Fibroblast of gingiva (primary cell): ENCODE data around the gene DTX4.

Experiments
- DNase-seq: peaks from one replicate; pipeline ENCODE4 v3.0.0-alpha.2; 2011; ENCODE audit warnings: low read depth

DTX4 gene

DNA sequence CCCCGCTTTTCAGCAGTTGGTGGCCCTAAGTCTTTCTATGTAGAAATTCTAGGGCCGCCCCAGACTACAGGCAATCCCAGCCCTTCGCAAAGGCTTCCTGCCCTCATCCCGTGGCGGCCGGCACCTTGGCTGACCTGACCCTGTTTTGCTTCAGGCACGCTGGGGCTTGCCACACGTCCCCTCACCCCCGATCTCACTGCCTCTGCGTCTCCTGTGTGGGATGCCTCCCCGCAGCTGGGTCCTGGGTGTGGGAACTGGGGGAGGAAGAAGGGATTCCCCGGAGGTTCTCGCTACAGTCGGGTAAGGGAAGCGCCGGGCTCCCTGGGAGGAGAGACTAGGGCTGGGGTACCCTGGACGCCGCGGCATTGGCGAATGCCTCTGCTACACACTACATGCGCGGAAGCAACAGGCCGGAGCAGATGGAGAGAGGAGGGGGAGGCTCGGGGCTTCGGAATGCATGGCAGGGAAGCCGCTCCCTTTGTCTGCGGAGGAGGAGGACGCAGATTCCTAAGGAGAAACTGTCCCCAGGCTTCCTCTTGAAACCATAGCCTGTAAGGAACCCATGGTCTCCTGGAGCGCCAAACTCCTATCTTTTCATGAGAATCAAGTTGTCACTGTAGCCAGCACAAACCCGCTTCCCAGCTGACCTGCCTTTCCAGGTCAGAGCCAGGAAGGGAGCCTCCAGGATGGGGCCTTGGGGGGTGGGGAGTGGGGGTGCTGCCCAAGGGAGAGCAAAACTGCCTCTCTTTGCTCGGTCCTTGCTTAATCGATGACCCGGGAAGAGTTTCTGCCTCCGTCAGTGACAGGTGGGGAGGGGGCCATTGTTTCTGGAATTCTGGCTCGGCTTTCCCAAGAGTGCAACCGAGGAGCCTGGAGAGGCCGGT lies 1.4 kb downstream of the DTX4 start:
- no peak for DNase-seq

DNA sequence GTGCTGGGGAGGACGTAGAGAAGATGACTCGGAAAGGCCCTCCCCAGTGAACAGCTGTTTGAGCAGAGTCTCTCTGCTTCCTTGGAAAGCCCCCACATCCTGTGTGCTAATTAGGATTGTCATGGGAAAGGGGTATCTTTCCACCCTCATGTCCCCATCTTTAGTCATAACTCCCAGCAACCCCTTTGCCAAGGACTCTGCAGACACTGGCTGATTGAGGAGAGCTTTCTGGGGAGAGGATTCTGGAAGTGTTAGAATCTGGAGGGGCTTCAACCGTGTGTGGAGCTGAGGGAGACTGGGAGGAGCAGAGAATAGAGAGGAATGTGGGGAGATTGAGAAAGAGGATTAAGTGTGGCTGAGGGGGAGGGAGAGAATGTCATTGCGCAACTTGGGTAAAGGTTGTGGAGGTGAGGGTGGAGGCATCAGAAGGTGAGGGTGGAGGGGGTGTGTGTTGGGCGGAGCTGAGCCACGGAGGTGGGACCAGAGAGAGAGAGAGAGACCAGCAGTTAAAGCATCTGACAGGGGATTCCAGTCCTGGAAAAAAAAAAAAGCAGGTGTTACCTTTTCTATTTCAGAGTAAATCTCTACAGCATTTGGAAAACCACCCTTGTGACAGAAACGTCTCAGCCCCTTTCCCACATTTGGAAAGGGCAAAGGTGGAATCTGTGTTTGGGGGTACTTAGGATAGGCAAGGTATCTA lies 2.2 kb downstream of the DTX4 start:
- no peak for DNase-seq

DNA sequence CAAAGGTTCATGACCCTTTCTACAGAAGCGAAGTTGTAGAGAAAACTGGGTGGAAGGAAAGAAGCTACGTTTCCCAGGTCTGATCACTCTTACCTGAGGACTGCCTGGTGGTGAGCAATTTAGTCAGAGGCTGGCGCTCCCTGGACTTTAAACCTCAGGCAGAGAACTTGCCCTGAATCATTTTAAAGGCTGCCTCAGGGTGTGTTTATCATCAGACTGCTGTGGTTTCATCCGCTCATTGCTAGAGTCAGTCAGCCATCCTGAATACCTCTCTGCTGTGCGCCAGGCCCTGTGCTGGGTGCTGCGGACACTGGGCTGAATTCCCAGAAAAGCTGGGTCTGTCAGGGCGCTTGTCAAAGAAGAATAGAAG lies 2.7 kb downstream of the DTX4 start:
- no peak for DNase-seq

DNA sequence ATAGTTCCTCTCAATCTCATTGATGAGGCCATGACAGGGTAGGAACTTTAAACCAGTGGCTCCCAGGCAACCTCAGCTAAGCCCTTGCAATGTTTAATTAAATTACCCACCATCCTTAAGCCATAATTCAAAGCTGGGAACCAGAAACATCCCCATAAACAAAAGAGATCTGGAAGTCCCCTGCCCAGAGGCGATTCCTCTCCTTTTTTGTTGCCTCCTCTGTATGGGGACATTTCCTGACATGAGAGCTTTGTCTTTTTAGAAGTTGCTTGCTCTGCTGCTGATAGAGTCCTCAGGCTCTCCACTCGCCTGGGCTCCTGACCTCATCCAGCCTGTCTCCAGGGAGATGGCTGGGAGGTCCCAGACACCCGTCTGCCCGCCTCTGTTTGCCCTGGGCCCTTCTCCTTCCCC lies 3.2 kb downstream of the DTX4 start:
- no peak for DNase-seq

DNA sequence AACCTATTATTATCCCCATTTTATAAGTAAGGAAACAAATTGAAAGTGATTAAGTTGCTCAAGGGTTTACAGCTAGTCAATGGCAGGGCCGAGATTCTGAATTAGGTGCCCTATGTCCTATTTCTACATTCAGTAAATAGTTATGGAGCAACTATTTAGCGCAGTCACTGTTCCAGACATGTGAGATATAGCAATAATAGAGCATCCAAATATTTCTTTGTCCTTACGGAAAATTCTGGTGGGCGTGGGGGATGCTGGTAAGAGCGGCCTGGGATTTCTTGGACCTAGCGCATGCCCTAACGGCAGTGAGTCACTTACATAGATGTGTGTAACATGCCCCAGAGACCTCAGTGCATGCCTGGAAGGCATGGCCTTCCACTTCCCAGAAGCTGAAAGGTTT lies 4.4 kb downstream of the DTX4 start:
- no peak for DNase-seq

DNA sequence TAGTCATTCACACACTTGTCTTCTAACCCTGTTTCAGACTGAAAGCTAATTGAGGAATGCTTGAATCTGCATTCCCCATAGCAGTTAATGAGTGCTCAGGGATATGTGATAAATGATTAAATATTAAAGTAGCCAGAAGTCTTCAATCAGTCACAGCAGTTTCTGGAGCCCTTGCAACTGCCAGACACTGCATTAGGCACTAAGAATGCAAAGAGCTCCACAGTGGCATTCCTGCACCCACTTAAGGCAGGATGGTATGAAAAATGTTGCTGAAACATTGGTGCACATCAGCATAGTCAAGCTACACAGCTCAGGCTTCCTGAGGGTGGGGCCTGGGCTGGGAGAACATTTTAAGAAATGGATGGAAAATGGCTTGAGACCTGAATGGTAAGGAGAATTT lies 6.5 kb downstream of the DTX4 start:
- DNase-seq, result no peak

DNA sequence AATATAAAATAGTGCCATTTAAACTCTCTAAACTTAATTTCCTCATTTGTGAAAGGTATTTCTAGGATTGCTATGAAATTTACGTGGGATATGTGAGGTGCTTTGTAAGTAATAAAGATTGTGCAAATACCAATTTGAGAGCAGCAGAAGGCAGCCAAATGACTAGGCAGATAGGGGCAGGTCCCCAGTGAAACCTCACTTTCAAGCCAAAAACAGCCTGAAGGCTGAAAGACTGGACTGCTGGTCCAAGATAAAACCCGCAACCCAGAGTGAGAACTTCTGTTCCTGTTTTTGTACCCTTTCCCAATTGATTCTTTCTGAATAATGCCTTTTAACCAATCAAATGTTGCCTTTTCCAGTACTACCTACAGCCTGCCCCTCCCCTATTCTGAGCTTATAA lies 7.2 kb downstream of the DTX4 start:
- DNase-seq, result no peak

DNA sequence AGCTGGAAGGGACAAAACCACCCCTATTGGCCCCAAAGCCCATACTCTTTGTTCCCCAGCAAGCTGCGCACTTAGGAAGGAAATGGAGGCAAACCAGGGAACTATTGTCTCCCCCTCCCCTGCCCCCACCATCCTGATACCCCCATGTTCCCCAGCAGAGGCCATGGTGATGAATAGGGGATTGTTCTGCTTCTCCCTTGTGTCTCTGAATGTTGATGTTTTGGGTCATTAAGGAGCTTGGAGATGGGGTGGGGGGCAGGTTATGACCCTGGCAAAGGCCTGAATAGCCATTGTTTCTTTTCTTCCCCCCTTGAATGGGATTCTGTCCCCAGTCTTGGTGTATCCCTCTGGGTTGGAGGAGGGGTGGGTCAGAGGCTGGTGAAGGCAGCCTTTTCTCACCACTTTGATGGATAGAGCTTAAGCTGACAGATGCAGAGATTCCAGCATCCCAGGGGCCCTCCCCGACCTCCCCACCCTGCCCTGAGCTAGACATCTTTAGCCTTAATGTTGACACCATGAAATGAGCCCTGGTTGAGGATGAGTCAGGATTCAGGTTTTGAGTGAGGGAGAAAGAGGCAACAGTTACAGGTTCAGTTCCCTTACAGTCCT lies 8.3 kb downstream of the DTX4 start:
- DNase-seq, result no peak

DNA sequence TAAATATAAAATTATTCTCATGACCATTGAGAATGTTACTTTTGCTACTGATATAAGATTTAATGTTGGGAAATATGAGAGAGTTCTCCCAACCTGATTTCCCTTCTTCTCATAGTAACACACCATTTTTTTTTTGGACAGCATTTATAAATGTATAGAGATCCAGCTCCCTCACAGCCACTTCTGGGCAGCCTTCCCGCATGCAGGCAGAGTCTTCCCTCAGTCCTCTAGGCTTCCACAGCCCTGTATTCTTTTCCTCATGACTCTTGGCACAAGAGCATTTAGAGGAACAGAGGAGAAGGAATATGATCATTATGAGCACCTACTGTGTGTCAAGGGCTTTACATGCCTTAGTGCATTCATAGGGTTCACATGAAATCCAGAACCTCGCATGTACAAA lies 9.0 kb downstream of the DTX4 start:
- no peak for DNase-seq

DNA sequence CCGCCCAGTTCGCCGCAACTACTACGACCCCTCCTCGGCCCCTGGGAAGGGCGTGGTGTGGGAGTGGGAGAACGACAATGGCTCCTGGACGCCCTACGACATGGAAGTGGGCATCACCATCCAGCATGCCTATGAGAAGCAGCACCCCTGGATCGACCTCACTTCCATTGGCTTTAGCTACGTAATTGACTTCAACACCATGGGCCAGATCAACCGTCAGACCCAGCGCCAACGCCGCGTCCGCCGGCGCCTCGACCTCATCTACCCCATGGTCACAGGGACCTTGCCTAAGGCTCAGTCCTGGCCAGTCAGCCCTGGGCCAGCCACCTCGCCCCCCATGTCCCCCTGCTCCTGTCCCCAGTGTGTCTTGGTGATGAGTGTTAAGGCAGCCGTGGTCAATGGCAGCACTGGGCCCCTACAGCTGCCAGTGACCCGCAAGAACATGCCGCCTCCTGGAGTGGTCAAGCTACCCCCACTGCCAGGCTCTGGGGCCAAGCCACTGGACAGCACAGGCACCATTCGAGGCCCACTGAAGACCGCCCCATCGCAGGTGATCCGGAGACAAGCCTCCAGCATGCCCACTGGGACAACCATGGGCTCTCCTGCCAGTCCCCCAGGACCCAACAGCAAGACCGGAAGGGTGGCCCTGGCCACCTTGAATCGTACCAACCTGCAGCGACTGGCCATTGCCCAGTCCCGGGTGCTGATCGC lies 10.0 kb downstream of the DTX4 start:
- DNase-seq, result no peak

DNA sequence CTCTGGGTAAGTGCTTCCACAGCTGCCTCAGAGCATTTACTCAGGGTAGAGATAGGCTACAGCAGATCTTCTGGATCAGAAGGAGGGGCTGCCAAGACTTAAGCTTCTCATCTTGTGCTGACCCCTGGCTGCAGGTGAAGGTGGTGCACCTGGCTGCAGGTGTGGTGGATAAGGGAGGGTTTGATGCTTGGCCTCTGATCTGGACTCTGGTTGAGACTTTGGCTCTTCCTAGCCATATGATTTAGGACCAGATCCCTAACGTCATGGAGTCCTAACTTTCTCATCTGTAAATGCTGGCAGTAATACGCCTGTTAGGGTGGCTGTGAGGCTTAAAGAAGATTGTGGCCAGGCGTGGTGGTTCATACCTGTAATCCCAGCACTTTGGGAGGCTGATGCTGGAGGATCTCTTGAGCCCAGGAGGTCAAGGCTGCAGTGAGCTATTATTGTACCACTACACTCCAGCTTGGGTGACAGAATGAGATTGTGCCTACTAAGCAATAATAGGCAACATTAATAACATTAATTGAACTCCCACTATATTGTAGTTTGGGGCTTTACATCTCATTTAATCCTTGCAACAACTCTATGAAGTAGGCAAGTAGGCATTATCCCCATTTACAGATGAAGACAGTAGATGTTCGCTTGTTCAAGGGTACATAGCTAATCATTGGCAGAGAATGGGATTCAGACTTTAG lies 10.7 kb downstream of the DTX4 start:
- DNase-seq, result no peak

DNA sequence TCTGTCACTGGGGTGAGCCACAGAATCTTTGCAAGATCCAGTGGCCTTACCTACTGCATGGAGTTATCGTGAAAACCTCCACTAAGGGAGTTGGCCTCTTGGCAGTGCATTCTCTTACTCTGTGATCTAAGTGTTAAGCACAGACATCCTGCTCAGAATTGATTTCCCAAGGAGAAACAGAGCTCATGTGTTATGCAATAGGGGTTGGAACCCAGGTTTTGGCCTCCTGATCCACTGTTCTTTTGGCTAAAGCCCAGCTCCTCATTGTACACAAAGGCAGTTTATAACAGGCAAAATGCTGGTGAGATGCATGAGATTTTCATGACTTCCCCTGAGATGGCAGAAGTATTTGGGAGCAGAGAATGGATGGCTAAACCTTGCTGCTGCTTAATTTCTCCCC lies 11.8 kb downstream of the DTX4 start:
- DNase-seq, result peak; percentile 33

DNA sequence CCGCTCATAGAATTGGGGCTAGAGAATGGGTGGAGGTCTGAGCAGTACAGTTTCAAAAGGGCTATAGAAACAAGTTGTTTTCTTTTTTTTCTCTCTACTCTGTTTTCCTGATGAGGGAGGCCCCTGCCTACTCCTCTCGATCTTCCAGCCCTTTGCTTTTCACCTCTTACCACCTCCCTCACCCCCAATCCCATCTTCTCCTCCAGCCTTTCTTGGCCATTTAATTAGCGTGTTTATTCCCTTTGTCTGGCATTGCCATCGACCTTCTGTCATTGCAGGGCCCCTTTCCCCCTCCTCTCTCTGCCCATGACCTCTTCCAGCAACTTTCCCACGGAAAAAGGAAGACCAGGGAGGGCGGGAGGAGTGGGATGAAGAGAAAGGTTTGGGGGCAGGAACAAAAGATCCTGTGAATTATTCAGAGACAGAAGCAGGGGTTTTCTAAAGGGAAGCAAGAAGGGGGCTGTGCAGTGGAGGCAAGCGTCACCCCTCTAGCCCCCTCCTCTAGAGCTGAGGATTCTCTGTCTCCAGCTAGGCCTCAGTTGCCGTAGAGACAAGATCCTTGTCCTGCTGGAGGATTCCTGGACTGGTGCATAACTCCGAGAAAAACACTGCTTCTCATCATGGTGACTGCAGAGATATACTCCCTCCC lies 12.9 kb downstream of the DTX4 start:
- DNase-seq, result no peak

DNA sequence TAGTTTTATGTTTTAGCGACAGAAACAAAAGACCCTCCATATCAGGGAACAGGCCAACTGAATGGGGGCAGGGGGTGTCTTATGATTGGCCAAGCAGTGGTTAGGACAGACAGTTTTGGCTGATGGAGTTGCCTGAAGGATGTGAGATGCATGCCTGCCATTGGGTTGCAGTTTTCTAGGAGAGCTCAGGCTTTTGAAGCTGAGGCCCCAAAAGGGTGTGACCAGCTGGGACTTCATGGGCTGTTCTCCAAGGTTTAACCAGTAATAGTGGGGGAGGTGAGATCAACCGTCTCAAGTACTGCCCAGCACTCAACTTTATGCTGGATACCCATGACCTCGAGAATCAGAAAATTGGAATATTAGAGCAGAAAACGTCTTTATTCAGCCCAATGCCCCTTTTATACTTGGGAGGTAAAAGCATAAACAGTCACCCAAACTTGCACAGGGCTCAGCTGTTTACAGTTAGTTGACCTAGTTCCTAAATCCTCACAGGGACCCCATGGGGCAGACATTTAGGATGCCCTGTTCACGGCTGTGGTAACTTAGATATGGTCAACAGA lies 13.5 kb downstream of the DTX4 start:
- DNase-seq, result no peak

DNA sequence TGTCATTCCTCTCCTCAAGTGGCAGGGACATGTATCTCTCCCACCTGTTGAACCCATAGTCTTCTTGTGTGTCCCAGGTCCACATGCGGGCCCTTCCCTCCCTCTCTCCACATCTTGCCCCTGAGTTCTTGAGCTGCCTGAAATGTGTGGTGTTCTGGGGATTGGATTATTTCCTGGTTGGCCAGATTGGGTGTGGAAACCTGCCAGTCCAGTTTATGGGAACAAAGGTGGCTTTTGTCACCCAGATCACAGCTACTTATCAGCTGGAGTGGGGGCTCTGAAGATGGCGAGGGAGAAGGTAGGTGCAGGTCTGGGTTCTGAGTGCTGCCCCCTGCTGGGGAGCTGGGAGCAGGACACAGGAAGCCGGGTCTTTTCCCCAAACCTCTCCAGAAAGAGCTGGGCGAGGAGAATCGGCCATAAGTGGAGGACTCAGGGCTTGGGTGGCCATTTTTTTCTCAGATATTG lies 14.2 kb downstream of the DTX4 start:
- no peak for DNase-seq

DNA sequence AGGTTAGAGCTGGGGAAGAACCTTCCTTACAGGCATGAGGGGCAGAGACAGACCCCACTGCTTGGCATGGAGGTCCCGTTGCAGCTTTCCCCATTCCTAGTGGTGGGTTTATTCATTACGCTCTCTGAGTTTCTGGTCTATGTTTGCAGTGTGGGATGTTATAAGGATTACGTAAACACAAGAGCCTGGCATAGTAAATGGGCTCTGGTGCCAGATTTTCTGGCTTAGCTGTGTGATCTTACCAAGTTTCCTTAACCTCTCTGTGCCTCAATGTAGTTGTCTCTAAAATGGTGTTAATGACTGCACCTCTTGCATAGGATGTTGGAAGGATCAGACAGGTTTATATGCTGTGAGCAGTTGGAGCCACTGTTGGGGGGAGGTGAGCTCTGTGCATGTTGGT lies 15.1 kb downstream of the DTX4 start:
- DNase-seq, result no peak

DNA sequence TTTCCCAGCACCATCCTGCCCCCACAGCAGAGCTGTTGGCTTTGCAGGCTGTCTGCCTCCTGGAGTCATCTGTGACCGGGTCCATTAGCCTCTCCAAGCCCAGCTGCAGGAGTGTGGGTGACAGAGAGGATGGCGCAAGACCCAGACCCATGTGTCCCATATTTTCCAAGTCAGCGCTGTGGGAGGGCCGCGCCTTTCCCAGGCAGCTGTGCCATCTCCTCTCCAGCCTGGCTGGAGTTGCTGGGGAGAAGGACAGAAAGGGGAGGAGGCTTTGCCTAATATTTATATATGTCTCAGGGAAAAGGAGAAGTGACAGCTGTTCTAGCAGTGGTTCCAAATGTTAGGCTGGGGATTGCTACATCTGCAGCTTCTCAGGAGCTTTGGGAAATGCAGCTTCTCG lies 15.7 kb downstream of the DTX4 start:
- DNase-seq, result peak; percentile 47

DNA sequence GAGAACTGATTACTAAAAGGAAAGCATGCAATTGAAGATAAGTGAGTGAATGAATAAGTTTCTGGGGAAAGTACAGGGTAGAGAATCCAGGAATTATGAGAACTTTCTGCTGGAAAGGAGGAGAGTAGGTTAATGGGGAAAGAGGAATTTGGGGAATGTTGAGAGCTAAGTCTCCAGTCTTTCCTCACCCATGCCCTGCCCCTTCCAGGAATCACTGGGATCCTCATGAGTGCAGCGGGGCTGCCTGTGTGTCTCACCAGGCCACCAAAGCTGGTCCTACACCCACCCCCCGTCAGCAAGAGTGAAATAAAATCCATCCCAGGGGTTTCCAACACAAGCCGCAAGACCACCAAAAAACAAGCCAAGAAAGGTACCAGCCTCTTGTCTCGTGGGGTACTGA lies 17.0 kb downstream of the DTX4 start:
- DNase-seq, result no peak

DNA sequence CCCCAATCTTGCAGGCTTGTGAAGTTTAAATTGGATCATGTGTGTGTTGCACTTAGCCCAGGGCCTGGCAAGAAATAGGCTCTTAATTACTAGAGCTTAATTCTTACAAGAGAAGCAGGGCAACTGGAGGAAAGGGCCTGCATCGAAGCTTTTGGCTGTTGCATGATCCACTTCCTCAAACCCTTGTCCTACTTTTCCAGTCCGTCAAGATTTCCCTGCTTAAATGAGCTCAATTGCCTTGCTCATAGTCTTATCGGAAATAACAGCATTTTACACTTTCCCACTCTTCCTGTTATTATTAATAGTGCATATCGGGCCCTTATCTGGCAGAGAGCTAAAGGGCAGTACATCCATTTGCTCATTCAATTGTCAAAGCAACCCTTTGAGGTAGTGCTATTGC lies 18.1 kb downstream of the DTX4 start:
- DNase-seq, result no peak

DNA sequence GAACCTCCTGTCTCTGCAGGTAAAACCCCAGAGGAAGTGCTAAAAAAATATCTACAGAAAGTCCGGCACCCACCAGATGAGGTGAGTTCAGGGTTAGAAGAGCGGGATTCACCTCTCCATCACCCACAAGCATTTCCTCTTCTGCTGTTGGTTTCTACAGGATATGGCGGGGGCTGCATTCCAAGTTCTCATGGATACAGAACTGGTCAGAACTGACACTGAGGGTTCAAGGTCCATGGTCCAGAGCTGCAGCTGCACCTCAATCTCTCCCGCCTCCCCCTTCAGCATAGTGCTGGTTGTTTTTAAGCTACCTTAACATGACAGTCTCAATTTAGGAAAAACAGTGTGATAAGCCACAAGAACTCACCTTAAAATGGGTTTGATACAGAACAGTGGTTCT lies 19.2 kb downstream of the DTX4 start:
- DNase-seq, result no peak

DNA sequence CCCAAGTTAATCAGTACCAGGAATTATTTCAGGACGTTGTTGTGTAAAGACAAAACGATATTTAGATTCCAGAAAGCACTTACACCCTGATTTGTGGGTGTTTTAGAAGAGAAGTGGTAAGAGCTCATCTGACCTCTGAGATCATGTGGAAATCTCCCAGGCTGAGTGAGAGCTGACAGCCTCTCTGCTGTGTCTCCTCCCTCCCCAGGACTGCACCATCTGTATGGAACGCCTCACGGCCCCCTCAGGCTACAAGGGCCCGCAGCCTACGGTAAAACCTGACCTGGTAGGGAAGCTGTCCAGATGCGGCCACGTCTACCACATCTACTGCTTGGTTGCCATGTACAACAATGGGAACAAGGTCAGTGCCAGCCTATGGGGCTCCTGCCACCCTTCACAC lies 20.0 kb downstream of the DTX4 start:
- no peak for DNase-seq
